ENCODE results near the gene RPL14.

DNA sequence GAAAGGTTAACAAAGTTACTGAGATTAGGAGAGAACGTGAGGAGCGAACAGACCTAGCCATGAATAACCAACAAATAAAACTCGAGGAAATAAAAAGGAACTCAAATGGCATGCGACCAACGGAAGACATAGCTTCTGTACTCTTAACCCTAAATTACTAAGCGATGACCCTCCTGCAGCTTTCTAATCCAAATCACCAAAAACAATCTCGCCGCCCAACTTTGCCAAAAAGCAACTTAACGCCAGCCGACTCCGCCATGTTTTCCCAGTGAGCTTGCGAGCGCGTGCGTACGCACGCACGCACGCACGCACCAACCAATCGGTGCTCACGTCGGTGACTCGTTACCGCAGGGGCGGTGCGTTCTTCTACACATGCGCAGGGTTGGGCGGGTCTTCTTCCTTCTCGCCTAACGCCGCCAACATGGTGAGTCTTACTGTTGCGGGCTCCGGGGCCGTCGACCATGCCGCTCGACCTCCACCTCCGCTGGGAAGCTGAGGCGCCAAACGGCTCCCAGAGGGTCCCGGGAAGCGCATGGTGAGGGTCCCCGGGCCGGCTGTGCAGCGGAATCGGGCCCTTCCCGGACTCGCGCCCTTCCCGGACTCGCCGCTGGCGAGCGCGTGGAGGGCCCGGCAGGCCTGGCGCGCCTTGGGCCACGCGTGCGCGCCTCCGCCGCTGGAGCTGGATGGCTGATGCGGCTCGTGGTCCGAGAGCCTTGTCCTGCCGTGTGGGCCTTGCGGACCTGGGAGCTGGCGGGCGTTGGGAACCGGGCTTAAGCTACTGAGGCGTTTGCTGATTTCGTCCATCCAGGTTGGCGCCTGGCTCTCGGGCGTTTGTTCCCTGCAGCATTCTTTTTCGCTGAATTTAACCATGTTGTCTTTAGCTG, at the start of gene RPL14:
- TF ChIP-seq, protein P1, sequence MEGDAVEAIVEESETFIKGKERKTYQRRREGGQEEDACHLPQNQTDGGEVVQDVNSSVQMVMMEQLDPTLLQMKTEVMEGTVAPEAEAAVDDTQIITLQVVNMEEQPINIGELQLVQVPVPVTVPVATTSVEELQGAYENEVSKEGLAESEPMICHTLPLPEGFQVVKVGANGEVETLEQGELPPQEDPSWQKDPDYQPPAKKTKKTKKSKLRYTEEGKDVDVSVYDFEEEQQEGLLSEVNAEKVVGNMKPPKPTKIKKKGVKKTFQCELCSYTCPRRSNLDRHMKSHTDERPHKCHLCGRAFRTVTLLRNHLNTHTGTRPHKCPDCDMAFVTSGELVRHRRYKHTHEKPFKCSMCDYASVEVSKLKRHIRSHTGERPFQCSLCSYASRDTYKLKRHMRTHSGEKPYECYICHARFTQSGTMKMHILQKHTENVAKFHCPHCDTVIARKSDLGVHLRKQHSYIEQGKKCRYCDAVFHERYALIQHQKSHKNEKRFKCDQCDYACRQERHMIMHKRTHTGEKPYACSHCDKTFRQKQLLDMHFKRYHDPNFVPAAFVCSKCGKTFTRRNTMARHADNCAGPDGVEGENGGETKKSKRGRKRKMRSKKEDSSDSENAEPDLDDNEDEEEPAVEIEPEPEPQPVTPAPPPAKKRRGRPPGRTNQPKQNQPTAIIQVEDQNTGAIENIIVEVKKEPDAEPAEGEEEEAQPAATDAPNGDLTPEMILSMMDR (IDR thresholded peaks at IDR 0.05): peak in 2 of 4 experiments; percentile 31
- peak; percentile 90 for TF ChIP-seq POLR2A (IDR thresholded peaks at IDR 0.05)
- peak; percentile 99 for TF ChIP-seq POLR2AphosphoS5 (IDR thresholded peaks at IDR 0.05)

Measured in prostate gland (tissue), 2 donors.